ENCODE results near the gene BRINP3. TPM values are rescaled to one million over a fixed set of nuclear protein-coding genes. Genes with fewer than 3 reads are reported as not detected.

Gene BRINP3
- total RNA-seq, 1 donor from 2014 or later: 1.5 TPM

GRCh38 chr1:190243056-190243455 is 234.6 kb downstream of the BRINP3 start:
- Histone ChIP-seq H3K4me1 (no peaks in the 10 kb centered on the region), H3K27ac (no peak overlapping the region), H3K4me3 (no peak overlapping the region), H3K9me3 (no peaks in the 10 kb centered on the region), H3K27me3 (no peaks in the 10 kb centered on the region), H3K36me3 (no peaks in the 10 kb centered on the region)
- TF ChIP-seq CTCF (IDR thresholded peaks at IDR 0.05): no peak
- intact Hi-C loops (cut with DNase I): no loop called here
- DNase-seq (ENCODE audit: low spot score in 2 of 2): no peak

GRCh38 chr1:190226006-190226405 is 251.7 kb downstream of the BRINP3 start:
- Histone ChIP-seq H3K27ac (no peak overlapping the region), H3K27me3 (no peaks in the 10 kb centered on the region), H3K4me3 (no peak overlapping the region), H3K4me1 (no peaks in the 10 kb centered on the region), H3K36me3 (no peaks in the 10 kb centered on the region), H3K9me3 (no peaks in the 10 kb centered on the region)
- intact Hi-C loops (cut with DNase I): no loop called here
- no peak for DNase-seq (ENCODE audit: low spot score in 2 of 2)
- no peak for TF ChIP-seq CTCF (IDR thresholded peaks at IDR 0.05)

GRCh38 chr1:190212450-190212849 is 265.2 kb downstream of the BRINP3 start:
- no peak overlapping the region for H3K4me3 ChIP-seq
- H3K27ac ChIP-seq: no peak overlapping the region
- no peaks in the 10 kb centered on the region for H3K9me3 ChIP-seq
- H3K4me1 ChIP-seq: no peaks in the 10 kb centered on the region
- intact Hi-C loops (cut with DNase I): no loop called here
- H3K36me3 ChIP-seq: no peaks in the 10 kb centered on the region
- DNase-seq (ENCODE audit: low spot score in 2 of 2): no peak
- H3K27me3 ChIP-seq: no peaks in the 10 kb centered on the region
- TF ChIP-seq CTCF (IDR thresholded peaks at IDR 0.05): no peak

- DNase-seq (ENCODE audit: low spot score in 2 of 2): no peak
- Histone ChIP-seq H3K36me3 (no peaks in the 10 kb centered on the region), H3K4me3 (no peak overlapping the region), H3K27ac (no peak overlapping the region), H3K4me1 (no peaks in the 10 kb centered on the region), H3K9me3 (no peaks in the 10 kb centered on the region), H3K27me3 (no peaks in the 10 kb centered on the region)
- no peak for TF ChIP-seq CTCF (IDR thresholded peaks at IDR 0.05)
- intact Hi-C loops (cut with DNase I): no loop called here
Measured at GRCh38 chr1:190207733-190208132, 269.9 kb downstream of the BRINP3 start.

- TF ChIP-seq CTCF (IDR thresholded peaks at IDR 0.05): no peak
- no peaks in the 10 kb centered on the region for H3K36me3 ChIP-seq
- H3K27ac ChIP-seq: no peak overlapping the region
- DNase-seq (ENCODE audit: low spot score in 2 of 2): no peak
- H3K4me3 ChIP-seq: no peak overlapping the region
- H3K4me1 ChIP-seq: no peaks in the 10 kb centered on the region
- H3K9me3 ChIP-seq: no peaks in the 10 kb centered on the region
- intact Hi-C loops (cut with DNase I): no loop called here
- no peaks in the 10 kb centered on the region for H3K27me3 ChIP-seq
Measured at GRCh38 chr1:190205713-190206112, 272.0 kb downstream of the BRINP3 start.

- no peaks in the 10 kb centered on the region for H3K9me3 ChIP-seq
- DNase-seq (ENCODE audit: low spot score in 2 of 2): no peak
- no peak overlapping the region for H3K27ac ChIP-seq
- H3K4me3 ChIP-seq: no peak overlapping the region
- no peaks in the 10 kb centered on the region for H3K27me3 ChIP-seq
- no peak for TF ChIP-seq CTCF (IDR thresholded peaks at IDR 0.05)
- H3K4me1 ChIP-seq: no peaks in the 10 kb centered on the region
- intact Hi-C loops (cut with DNase I): no loop called here
- H3K36me3 ChIP-seq: no peaks in the 10 kb centered on the region
Measured at GRCh38 chr1:190196020-190196419, 281.6 kb downstream of the BRINP3 start.
